NCI-H460 (cell line): ENCODE measurements around the gene GABRA5. TPM values are rescaled to one million over a fixed set of nuclear protein-coding genes. Genes with fewer than 3 reads are reported as not detected.
"Not testable (repeated sequence)": the region's sequence is repeated elsewhere in the genome, so short reads cannot be mapped to it uniquely, and the experiment has no call there.

Experiments used
- DNase-seq: peaks from one replicate; pipeline ENCODE4 v3.0.0-alpha.2; 2016; ENCODE audit warnings: low read depth; ENCODE audit errors: extremely low read depth
- polyA plus RNA-seq: library from polyadenylated mRNA; depleted of rRNA; stranded (reverse); fragments of >200 nt; gene quantifications from 2 replicates; pipeline ENCODE4 v1.2.3, GENCODE V29; 2014; cell fraction: nucleus; rRNA removed
- total RNA-seq: library from RNA; depleted of rRNA; stranded (reverse); fragments of >200 nt; shearing (Covaris generic); gene quantifications from 2 replicates; pipeline ENCODE4 v1.2.3, GENCODE V29; 2014; rRNA removed

The GABRA5 gene
- not detected in 2 replicates for total RNA-seq
- 0.08 TPM in 1 of 2 replicates, not detected in the other for polyA plus RNA-seq

GRCh38 chr15:26866298-26867199 is at the start of gene GABRA5:
Gene GABRA5 (plus strand): TSS chr15:26867062. CDS start chr15:26869249, 2,187 bp downstream.
- DNase-seq = no peak

DNA sequence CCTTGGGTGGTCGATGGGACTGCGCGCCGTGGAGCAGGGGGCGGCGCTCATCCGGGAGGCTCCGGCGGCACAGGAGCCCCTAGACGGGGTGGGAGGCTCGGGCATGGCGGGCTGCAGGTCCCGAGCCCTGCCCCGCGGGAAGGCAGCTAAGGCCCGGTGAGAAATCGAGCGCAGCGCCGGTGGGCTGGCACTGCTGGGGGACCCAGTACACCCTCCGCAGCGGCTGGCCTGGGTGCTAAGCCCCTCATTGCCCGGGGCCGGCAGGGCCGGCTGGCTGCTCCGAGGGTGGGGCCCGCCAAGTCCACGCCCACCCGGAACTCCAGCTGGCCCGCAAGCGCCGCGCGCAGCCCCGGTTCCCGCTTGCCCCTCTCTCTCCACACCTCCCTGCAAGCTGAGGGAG is 35.7 kb upstream of the GABRA5 start:
- not testable (repeated sequence) for DNase-seq

DNA sequence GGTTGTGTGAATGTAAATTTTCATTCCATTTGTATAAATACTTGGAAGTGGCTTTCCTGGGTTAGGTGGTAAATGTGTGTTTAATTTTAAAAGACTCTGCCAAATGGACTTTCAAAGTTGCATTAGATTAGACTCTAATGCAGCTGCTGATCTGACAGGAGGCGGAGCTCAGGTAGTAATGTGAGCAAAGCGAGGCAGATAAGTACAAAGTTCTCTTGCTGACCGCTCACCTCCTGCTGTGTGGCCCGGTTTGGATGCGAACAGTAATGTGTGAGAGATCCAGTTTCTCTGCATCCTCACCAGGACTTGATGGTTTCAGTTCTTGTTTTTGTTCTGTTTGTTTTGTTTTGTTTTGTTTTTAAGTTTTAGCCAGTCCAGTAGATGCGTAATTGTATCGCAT is 34.9 kb upstream of the GABRA5 start:
- no peak for DNase-seq

GRCh38 chr15:26838742-26839460 is 28.0 kb upstream of the GABRA5 start:
- DNase-seq = peak; percentile 8

DNA sequence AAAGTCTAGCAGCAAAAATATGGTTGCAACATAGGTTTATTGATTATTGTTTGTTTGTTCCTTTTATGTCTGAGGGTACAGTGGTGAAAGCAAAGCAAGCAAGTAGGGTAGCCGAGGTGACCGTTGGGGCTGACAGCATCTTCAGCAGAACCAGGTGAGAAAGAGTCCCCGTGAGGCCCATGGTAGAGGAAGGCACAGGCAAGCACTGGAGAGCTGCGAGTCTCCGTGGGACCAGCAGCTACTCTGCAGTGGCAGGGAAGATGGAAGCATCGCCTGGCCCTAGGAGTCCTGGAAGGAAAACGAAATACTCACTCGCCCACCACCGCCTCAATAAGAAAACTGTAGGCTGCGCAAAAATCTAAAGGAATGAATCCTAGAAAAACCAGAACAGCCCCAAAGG is 25.3 kb upstream of the GABRA5 start:
- no peak for DNase-seq

- no peak for DNase-seq
Measured at GRCh38 chr15:26841941-26842340, 24.9 kb upstream of the GABRA5 start.

GRCh38 chr15:26842391-26842790 is 24.5 kb upstream of the GABRA5 start:
- no peak for DNase-seq

DNA sequence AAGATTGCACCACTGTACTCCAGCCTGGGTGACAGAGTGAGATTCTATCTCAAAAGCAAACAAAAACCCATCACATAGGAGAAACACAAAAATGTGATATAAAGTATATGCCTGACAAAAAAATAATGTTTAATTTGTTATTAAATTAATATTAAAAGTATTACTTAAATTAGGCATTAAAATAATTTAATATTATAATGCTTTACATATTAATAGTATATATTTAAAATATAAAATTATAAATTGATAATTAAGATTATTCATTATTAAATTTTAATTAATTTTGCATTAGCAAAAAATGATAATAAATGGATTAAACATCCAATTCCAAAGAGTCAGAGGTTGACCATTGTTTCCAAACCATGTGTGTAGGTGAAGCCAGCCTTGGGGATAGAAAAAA is 22.0 kb upstream of the GABRA5 start:
- DNase-seq = no peak

- no peak for DNase-seq
Measured at GRCh38 chr15:26848498-26848897, 18.4 kb upstream of the GABRA5 start.

GRCh38 chr15:26850161-26850560 is 16.7 kb upstream of the GABRA5 start:
- DNase-seq = no peak

- DNase-seq = no peak
Measured at GRCh38 chr15:26852980-26853379, 13.9 kb upstream of the GABRA5 start.

- no peak for DNase-seq
Measured at GRCh38 chr15:26854435-26854834, 12.4 kb upstream of the GABRA5 start.

- DNase-seq = peak; percentile 26
Measured at GRCh38 chr15:26864664-26865191, 2.1 kb upstream of the GABRA5 start.

- no peak for DNase-seq
Measured at GRCh38 chr15:26867200-26868007, 542 bp downstream of the GABRA5 start.

DNA sequence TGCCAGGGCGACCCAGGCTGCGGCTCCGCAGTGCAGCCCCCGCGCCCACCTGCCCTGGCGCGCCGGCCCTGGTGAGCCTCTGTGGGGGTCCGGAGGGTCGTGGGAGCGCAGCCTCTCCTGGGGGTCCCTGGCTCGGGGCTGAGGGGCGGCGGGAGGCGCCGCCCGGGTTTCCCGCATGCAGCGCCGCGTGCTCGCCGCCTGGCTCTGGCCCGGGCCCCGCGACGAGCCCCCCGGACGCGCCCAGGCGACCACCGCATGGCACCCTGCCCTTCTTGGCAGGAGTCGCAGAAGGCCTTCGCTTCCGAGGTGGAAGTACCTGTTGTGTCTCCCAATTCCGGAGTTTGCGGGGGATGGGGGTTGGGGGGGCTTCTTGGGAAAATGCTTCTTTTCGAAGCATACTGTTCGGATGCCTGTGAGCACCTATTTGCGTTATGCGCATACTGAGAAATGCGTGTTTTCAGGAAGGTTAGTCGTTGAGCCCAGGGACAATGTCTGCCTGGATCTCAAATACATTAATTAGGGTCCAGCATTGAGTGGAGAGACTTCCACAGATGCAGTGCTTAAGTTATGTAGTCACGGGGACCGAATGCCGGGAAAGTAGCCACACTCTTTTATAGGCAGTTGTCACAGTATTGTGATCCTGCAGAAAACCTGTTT is 1.3 kb downstream of the GABRA5 start:
- DNase-seq = no peak

DNA sequence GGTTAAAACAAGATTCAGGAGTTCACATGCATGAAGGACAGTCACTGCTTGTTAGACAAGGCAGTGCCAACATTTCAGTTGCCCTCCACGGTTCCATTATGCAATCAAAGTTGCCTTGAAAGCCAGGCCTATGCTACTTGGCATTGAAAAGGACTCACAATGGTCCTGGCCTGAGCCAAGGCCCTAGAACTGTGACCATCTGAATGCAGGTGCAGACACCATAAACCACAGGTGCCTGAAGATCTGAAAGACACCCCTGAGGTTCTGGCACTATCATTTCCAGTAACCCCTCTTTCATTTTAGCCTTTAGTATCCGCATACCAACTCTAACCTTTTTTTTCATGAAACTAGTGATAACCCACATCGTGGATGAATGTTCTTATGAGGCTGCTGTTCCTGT is 2.8 kb downstream of the GABRA5 start:
- no peak for DNase-seq

DNA sequence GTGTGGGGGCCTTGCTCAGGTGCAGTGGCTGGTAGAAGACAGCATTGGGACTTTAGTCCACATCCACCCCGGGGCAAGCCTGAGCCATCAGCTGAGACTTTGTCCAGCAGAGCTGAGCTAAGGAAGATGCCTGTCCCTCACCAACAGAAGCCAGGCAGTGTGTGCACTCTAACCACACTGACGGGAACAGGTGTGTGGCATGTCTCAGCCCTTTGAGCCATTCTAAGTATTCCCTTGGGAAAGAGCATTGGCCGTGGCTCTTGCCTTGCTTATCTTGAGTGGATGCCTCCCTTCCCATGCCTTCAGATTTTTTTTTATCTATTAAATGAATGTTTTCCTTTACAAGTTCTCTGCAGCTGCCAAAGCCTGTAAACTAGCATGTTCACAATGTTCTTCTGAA is 3.5 kb downstream of the GABRA5 start:
- DNase-seq = no peak

- DNase-seq = no peak
Measured at GRCh38 chr15:26872206-26872605, 5.3 kb downstream of the GABRA5 start.

- no peak for DNase-seq
Measured at GRCh38 chr15:26873846-26874245, 7.0 kb downstream of the GABRA5 start.
